ENCODE measurements around the gene HAND1.
"Not testable (repeated sequence)": the region's sequence is repeated elsewhere in the genome, so short reads cannot be mapped to it uniquely, and the experiment has no call there.

HAND1 gene

GRCh38 chr5:154478224-154478565 is at the start of gene HAND1:
Gene HAND1, minus strand, starts transcription at chr5:154478227. Its CDS starts 219 bp downstream, at chr5:154478008.
- no peak for DNase-seq

GRCh38 chr5:154526231-154527226 is 48.5 kb upstream of the HAND1 start:
- DNase-seq, result no peak

- DNase-seq, result no peak
These were observed 46.8 kb upstream of the HAND1 start for GRCh38 chr5:154524859-154525258.

- DNase-seq, result no peak
These were observed 46.2 kb upstream of the HAND1 start for GRCh38 chr5:154524181-154524580.

GRCh38 chr5:154523709-154524108 is 45.7 kb upstream of the HAND1 start:
- no peak for DNase-seq

- DNase-seq, result no peak
These were observed 45.1 kb upstream of the HAND1 start for GRCh38 chr5:154523104-154523503.

- no peak for DNase-seq
These were observed 44.3 kb upstream of the HAND1 start for GRCh38 chr5:154522284-154522683.

GRCh38 chr5:154521756-154522155 is 43.7 kb upstream of the HAND1 start:
- DNase-seq, result no peak

- no peak for DNase-seq
These were observed 42.9 kb upstream of the HAND1 start for GRCh38 chr5:154520861-154521453.

- no peak for DNase-seq
These were observed 41.3 kb upstream of the HAND1 start for GRCh38 chr5:154519359-154519758.

- DNase-seq, result no peak
These were observed 40.4 kb upstream of the HAND1 start for GRCh38 chr5:154518438-154518867.

GRCh38 chr5:154517810-154518437 is 39.9 kb upstream of the HAND1 start:
- no peak for DNase-seq

- DNase-seq, result no peak
These were observed 39.2 kb upstream of the HAND1 start for GRCh38 chr5:154517181-154517580.

GRCh38 chr5:154516475-154516874 is 38.4 kb upstream of the HAND1 start:
- no peak for DNase-seq

- not testable (repeated sequence) for DNase-seq
These were observed 37.5 kb upstream of the HAND1 start for GRCh38 chr5:154515488-154515887.

- no peak for DNase-seq
These were observed 36.3 kb upstream of the HAND1 start for GRCh38 chr5:154514331-154514730.

- DNase-seq, result no peak
These were observed 35.6 kb upstream of the HAND1 start for GRCh38 chr5:154513669-154514084.

GRCh38 chr5:154511984-154512383 is 34.0 kb upstream of the HAND1 start:
- DNase-seq, result no peak

GRCh38 chr5:154509784-154510555 is 31.9 kb upstream of the HAND1 start:
- no peak for DNase-seq

- no peak for DNase-seq
These were observed 30.1 kb upstream of the HAND1 start for GRCh38 chr5:154508114-154508513.

- no peak for DNase-seq
These were observed 28.7 kb upstream of the HAND1 start for GRCh38 chr5:154506716-154507080.

GRCh38 chr5:154506049-154506715 is 28.2 kb upstream of the HAND1 start:
- no peak for DNase-seq
